PC-3 (cell line): ENCODE data around the gene TRMT112. TPM values are rescaled to one million over a fixed set of nuclear protein-coding genes. Genes with fewer than 3 reads are reported as not detected.

ENCODE experiments used
- ATAC-seq: fragments of 200-7000 bp; cut with Tn5 transposase; 2 replicates; pipeline ENCODE4 v1.9.1; 2020; ENCODE audit warnings: mild to moderate bottlenecking, moderate library complexity
- BruUV-seq: library from RNA; stranded (reverse); fragments of 400-500 nt; replicated peaks from 2 replicates; lab custom pipeline; 2021; lab: Mats Ljungman, UMichigan
- CTCF ChIA-PET: fragments of 300-600 bp; sonication (Branson Sonifier 250); formaldehyde crosslinking; loops from one replicate; lab custom pipeline; 2022; ENCODE audit warnings: antibody characterized with exemption; lab: Charles Lee
- POLR2A ChIA-PET: fragments of 300-600 bp; sonication (Branson Sonifier 250); formaldehyde crosslinking; loops from one replicate; lab custom pipeline; 2022; ENCODE audit warnings: antibody characterized with exemption; ENCODE audit not compliant: unreplicated experiment; lab: Charles Lee
- DNase-seq: peaks from one replicate; pipeline ENCODE4 v3.0.0-alpha.2; 2015
- H2AFZ ChIP-seq: fragments of 300-600 bp; sonication (generic); 2 replicates; pipeline ENCODE4 v1.6.0; 2016; ENCODE audit warnings: antibody characterized with exemption, low read length
- H3F3A ChIP-seq: fragments of 300-600 bp; sonication (generic); one replicate; pipeline ENCODE4 v1.6.0; 2017; ENCODE audit warnings: antibody characterized with exemption, low read length, control low read depth, mild to moderate bottlenecking; ENCODE audit not compliant: unreplicated experiment
- H3K27ac ChIP-seq: fragments of 300-600 bp; sonication (generic); 2 replicates; pipeline ENCODE4 v1.5.1; 2016; ENCODE audit warnings: mild to moderate bottlenecking, low read length
- H3K27me3 ChIP-seq: fragments of 300-600 bp; sonication (generic); 2 replicates; pipeline ENCODE4 v1.6.1; 2016; ENCODE audit warnings: low read length, mixed read lengths
- H3K36me3 ChIP-seq: fragments of 300-600 bp; sonication (generic); 2 replicates; pipeline ENCODE4 v1.6.1; 2016; ENCODE audit warnings: low read depth, mixed run types, low read length, mixed read lengths
- H3K4me1 ChIP-seq: fragments of 300-600 bp; sonication (generic); 2 replicates; pipeline ENCODE4 v1.5.1; 2016; ENCODE audit warnings: low read length; ENCODE audit not compliant: insufficient read depth
- H3K4me2 ChIP-seq: fragments of 300-600 bp; sonication (generic); 2 replicates; pipeline ENCODE4 v1.6.0; 2016; ENCODE audit warnings: low read length
- H3K4me3 ChIP-seq: fragments of 300-600 bp; sonication (generic); 2 replicates; pipeline ENCODE4 v1.5.1; 2016; ENCODE audit warnings: mild to moderate bottlenecking, low read length, mixed read lengths
- H3K79me2 ChIP-seq: fragments of 300-600 bp; sonication (generic); 2 replicates; pipeline ENCODE4 v1.6.1; 2017; ENCODE audit warnings: low read length, mixed read lengths
- H3K9ac ChIP-seq: fragments of 300-600 bp; sonication (generic); 2 replicates; pipeline ENCODE4 v1.6.0; 2016; ENCODE audit warnings: mild to moderate bottlenecking, low read length
- H3K9me2 ChIP-seq: fragments of 300-600 bp; sonication (generic); replicated peaks from 2 replicates; pipeline ENCODE4 v1.6.1; 2016; ENCODE audit warnings: mixed run types, low read length, mixed read lengths
- H3K9me3 ChIP-seq: fragments of 300-600 bp; sonication (generic); 2 replicates; pipeline ENCODE4 v1.6.1; 2016; ENCODE audit warnings: low read length, mixed read lengths
- H4K20me1 ChIP-seq: fragments of 300-600 bp; sonication (generic); 2 replicates; pipeline ENCODE4 v1.6.1; 2016; ENCODE audit warnings: low read length, mixed read lengths
- CTCF ChIP-seq: fragments of 300-600 bp; sonication (generic); conservative IDR thresholded peaks from 2 replicates; pipeline ENCODE4 v1.5.1; 2017; ENCODE audit warnings: antibody characterized with exemption, low read depth, mild to moderate bottlenecking, low read length
- EZH2 ChIP-seq: fragments of 300-600 bp; sonication (generic); IDR thresholded peaks from one replicate; pipeline ENCODE4 v1.6.1; 2017; ENCODE audit warnings: antibody characterized with exemption, mild to moderate bottlenecking, low read length; ENCODE audit not compliant: unreplicated experiment
- EZH2phosphoT487 ChIP-seq: fragments of 300-600 bp; sonication (generic); IDR thresholded peaks from 2 replicates; pipeline ENCODE4 v1.6.1; 2018; ENCODE audit warnings: mild to moderate bottlenecking, antibody characterized with exemption, low read length, borderline replicate concordance
- intact Hi-C: fragments of 100-400 bp; cut with micrococcal nuclease; formaldehyde crosslinking; loops from 2 replicates; pipeline ENCODE4 v1.9.0; 2023
- total RNA-seq: library from RNA; depleted of rRNA; stranded (reverse); fragments of >200 nt; gene quantifications from 2 replicates; pipeline ENCODE4 v1.2.3, GENCODE V29; 2014

TRMT112 gene
- total RNA-seq, 1 experiment from 2014 or later, result 812 TPM

- ChIA-PET POLR2A (no interaction called here), CTCF (interaction anchor here (1.0 to 1.1 kb wide), 2 partner anchors 9 to 33 kb away, joined by 3 read pairs; no protein-coding TSS in a partner anchor)
- BruUV-seq, result TSS peak; percentile 91
- H4K20me1 ChIP-seq, result no peaks in the 10 kb centered on the region
- TF ChIP-seq EZH2phosphoT487 (no peak), EZH2 (no peak), CTCF (no peak)
- H2AFZ ChIP-seq, result peak within 1 kb of the TSS; percentile 88
- H3K9ac ChIP-seq, result peak within 1 kb of the TSS; percentile 75
- no peaks in the 10 kb centered on the region for H3K27me3 ChIP-seq
- peaks cover 28% of the 10 kb centered on the region for H3K79me2 ChIP-seq
- peak; percentile 47 for ATAC-seq
- H3K4me2 ChIP-seq, result peak within 1 kb of the TSS; percentile 90
- H3K4me1 ChIP-seq, result peaks cover 18% of the 10 kb centered on the region
- H3K4me3 ChIP-seq, result peak within 1 kb of the TSS; percentile 73
- H3K36me3 ChIP-seq, result no peaks in the 10 kb centered on the region
- DNase-seq, result peak; percentile 79
- peak within 1 kb of the TSS; percentile 62 for H3K27ac ChIP-seq
- intact Hi-C loops, result loop anchor here (2.0 kb wide), 2 partner anchors 14 to 16 kb away; partner anchors contain the start of gene CATSPERZ
- no peaks in the 10 kb centered on the region for H3K9me3 ChIP-seq
- H3F3A ChIP-seq, result no peaks in the 10 kb centered on the region
- no peaks in the 10 kb centered on the region for H3K9me2 ChIP-seq
These were observed 32.1 kb downstream of the TRMT112 start, which contains the start of gene GPR137 for GRCh38 chr11:64284962-64285884. Gene GPR137 (plus strand): TSS chr11:64285848. CDS start chr11:64286525, 677 bp downstream.

- ChIA-PET CTCF (interaction anchor here (1.0 to 1.1 kb wide), 2 partner anchors 8 to 17 kb away, joined by 3 to 5 read pairs; no protein-coding TSS in a partner anchor), POLR2A (no interaction called here)
- Histone ChIP-seq H3K27ac (peak within 1 kb of the TSS; percentile 62), H2AFZ (peak within 1 kb of the TSS; percentile 88), H3K79me2 (peaks cover 28% of the 10 kb centered on the region), H3K4me1 (peaks cover 18% of the 10 kb centered on the region), H4K20me1 (no peaks in the 10 kb centered on the region), H3K36me3 (no peaks in the 10 kb centered on the region; the same call in 1 of the 2 replicates), H3K9ac (peak within 1 kb of the TSS; percentile 75), H3F3A (no peaks in the 10 kb centered on the region), H3K9me2 (no peaks in the 10 kb centered on the region), H3K27me3 (no peaks in the 10 kb centered on the region), H3K4me2 (peak within 1 kb of the TSS; percentile 90), H3K9me3 (no peaks in the 10 kb centered on the region), H3K4me3 (peak within 1 kb of the TSS; percentile 73)
- peak; percentile 97 for DNase-seq
- peak; percentile 89 for ATAC-seq
- BruUV-seq, result TSS peak; percentile 67
- intact Hi-C loops, result loop anchor here (2.0 kb wide), 2 partner anchors 14 to 16 kb away; partner anchors contain the start of gene CATSPERZ
- TF ChIP-seq EZH2, result no peak
These were observed 33.1 kb downstream of the TRMT112 start, which contains the start of gene BAD for GRCh38 chr11:64284048-64284961. Gene BAD (minus strand): TSS chr11:64284665. CDS start chr11:64284368, 297 bp downstream.
